SK-N-SH (cell line): ENCODE results near the gene AACS. TPM values are rescaled to one million over a fixed set of nuclear protein-coding genes. Genes with fewer than 3 reads are reported as not detected.

Experiments
- CTCF ChIA-PET: fragments of 300-600, 350-600 bp; formaldehyde crosslinking; extraction: SDS; loops from one replicate; lab custom pipeline; 2021; lab: Yijun Ruan, JAX
- POLR2A ChIA-PET: fragments of 350-600 bp; sonication (Branson Sonifier 250); formaldehyde crosslinking; extraction: SDS; loops from one replicate; lab custom pipeline; 2020; ENCODE audit warnings: antibody characterized with exemption, inconsistent platforms; lab: Yijun Ruan, JAX
- DNase-seq: peaks from one replicate; pipeline ENCODE4 v3.0.0; 2012
- H2AFZ ChIP-seq: fragments of 200-600 bp; sonication (generic); 2 replicates; pipeline ENCODE4 v1.8.1; 2016; ENCODE audit warnings: antibody characterized with exemption, mild to moderate bottlenecking, low read depth
- H3F3A ChIP-seq: fragments of 200-600 bp; sonication (generic); replicated peaks from 2 replicates; pipeline ENCODE3; 2016; ENCODE audit warnings: antibody characterized with exemption, mild to moderate bottlenecking; ENCODE audit not compliant: insufficient read depth
- H3K27ac ChIP-seq, 2 experiments: fragments of 200-500 bp in 1 of 2; fragments of 200-600 bp in 1 of 2; sonication (Bioruptor generic) in 1 of 2; sonication (generic), shearing (Covaris generic) in 1 of 2; 2 replicates each; pipeline versions ENCODE4 v1.5.1 to v1.6.1; 2014 to 2016; ENCODE audit warnings: low read depth in 2 of 2, inconsistent platforms in 1 of 2, low read length in 1 of 2, mild to moderate bottlenecking in 1 of 2, mixed read lengths in 1 of 2
- H3K27me3 ChIP-seq: fragments of 200-600 bp; sonication (generic), shearing (Covaris generic); 2 replicates; pipeline ENCODE4 v1.6.1; 2016; ENCODE audit warnings: mixed run types; ENCODE audit not compliant: insufficient read depth
- H3K36me3 ChIP-seq, 2 experiments: fragments of 200-500 bp in 1 of 2; fragments of 200-600 bp in 1 of 2; sonication (Bioruptor generic) in 1 of 2; sonication (generic) in 1 of 2; replicated peaks in 1 of 2; 2 replicates each; pipeline versions ENCODE3 to v1.5.1; 2014 to 2016; ENCODE audit warnings: low read length in 1 of 2, mild to moderate bottlenecking in 1 of 2; ENCODE audit not compliant: insufficient read depth in 2 of 2, control insufficient read depth in 1 of 2
- H3K4me1 ChIP-seq, 2 experiments: fragments of 200-500 bp in 1 of 2; fragments of 200-600 bp in 1 of 2; sonication (Bioruptor generic) in 1 of 2; sonication (generic), shearing (Covaris generic) in 1 of 2; 2 replicates each; pipeline versions ENCODE4 v1.5.1 to v1.6.1; 2014 to 2016; ENCODE audit warnings: low read depth in 1 of 2, low read length in 1 of 2, mixed run types in 1 of 2; ENCODE audit not compliant: insufficient read depth in 2 of 2, control insufficient read depth in 1 of 2
- H3K4me2 ChIP-seq: fragments of 200-600 bp; sonication (generic), shearing (Covaris generic); 2 replicates; pipeline ENCODE4 v1.6.1; 2017; ENCODE audit warnings: mixed run types
- H3K4me3 ChIP-seq, 2 experiments: fragments of 200-500 bp in 1 of 2; fragments of 200-600 bp in 1 of 2; sonication (Bioruptor generic) in 1 of 2; sonication (generic), shearing (Covaris generic) in 1 of 2; 2 replicates each; pipeline versions ENCODE4 v1.5.1 to v1.8.1; 2014 to 2016; ENCODE audit warnings: low read depth in 2 of 2, inconsistent platforms in 1 of 2, low read length in 1 of 2, mild to moderate bottlenecking in 1 of 2, mixed read lengths in 1 of 2, moderate library complexity in 1 of 2
- H3K79me2 ChIP-seq: fragments of 200-600 bp; sonication (generic); 2 replicates; pipeline ENCODE4 v1.8.1; 2017; ENCODE audit warnings: mild to moderate bottlenecking; ENCODE audit not compliant: insufficient read depth
- H3K9ac ChIP-seq: fragments of 200-600 bp; sonication (generic); 2 replicates; pipeline ENCODE4 v1.6.1; 2017; ENCODE audit warnings: mixed run types
- H3K9me2 ChIP-seq: fragments of 200-600 bp; sonication (generic); 2 replicates; pipeline ENCODE4 v1.6.1; 2017; ENCODE audit warnings: mixed run types
- H3K9me3 ChIP-seq: fragments of 200-600 bp; sonication (generic); 2 replicates; pipeline ENCODE4 v1.6.1; 2017; ENCODE audit warnings: mixed run types, mild to moderate bottlenecking, moderate library complexity
- H4K20me1 ChIP-seq: fragments of 200-600 bp; sonication (generic); 2 replicates; pipeline ENCODE4 v1.6.1; 2017; ENCODE audit warnings: mild to moderate bottlenecking, mixed run types; ENCODE audit not compliant: insufficient read depth
- CHD2 ChIP-seq: fragments of 150-350 bp; IDR thresholded peaks from 2 replicates; pipeline ENCODE4 v1.6.1; 2018; ENCODE audit warnings: low read length; ENCODE audit not compliant: partially characterized antibody
- CTCF ChIP-seq: fragments of 200-600 bp; sonication (generic); IDR thresholded peaks from 2 replicates; pipeline ENCODE4 v1.6.1; 2017; ENCODE audit warnings: antibody characterized with exemption, mild to moderate bottlenecking, moderate library complexity
- FOXJ3 ChIP-seq: sonication (generic); formaldehyde crosslinking; IDR thresholded peaks from 2 replicates; pipeline ENCODE4 v1.5.1; 2020; ENCODE audit warnings: mild to moderate bottlenecking, missing genetic modification reagents
- FOXM1 ChIP-seq: IDR thresholded peaks from 2 replicates; pipeline ENCODE4 v1.4.0; 2012; ENCODE audit warnings: low read depth, mild to moderate bottlenecking
- IRF3 ChIP-seq: fragments of 150-350 bp; IDR thresholded peaks from 2 replicates; pipeline ENCODE4 v1.6.1; 2016; ENCODE audit warnings: mild to moderate bottlenecking, low read depth, low read length
- NRF1 ChIP-seq: IDR thresholded peaks from 2 replicates; pipeline ENCODE4 v1.6.1; 2012; ENCODE audit warnings: low read depth, mild to moderate bottlenecking, low read length
- SIN3A ChIP-seq: IDR thresholded peaks from 2 replicates; pipeline ENCODE4 v1.6.1; 2012; ENCODE audit warnings: low read depth, mild to moderate bottlenecking, low read length, moderate library complexity, borderline replicate concordance
- TCF12 ChIP-seq: IDR thresholded peaks from 2 replicates; pipeline ENCODE4 v1.4.0; 2012
- USF1 ChIP-seq: IDR thresholded peaks from 2 replicates; pipeline ENCODE4 v1.4.0; 2012; ENCODE audit warnings: low read depth, borderline replicate concordance
- USF2 ChIP-seq: fragments of 150-350 bp; IDR thresholded peaks from 2 replicates; pipeline ENCODE4 v1.6.1; 2017; ENCODE audit warnings: antibody characterized with exemption, low read length, low read depth, borderline replicate concordance
- YY1 ChIP-seq: IDR thresholded peaks from 2 replicates; pipeline ENCODE4 v1.4.0; 2012; ENCODE audit warnings: low read depth, mild to moderate bottlenecking
- WGBS: methylation state at CpG from one replicate; pipeline ENCODE4 v1.1.6; 2017; ENCODE audit warnings: low lambda C conversion rate; 5-methylcytosine and 5-hydroxymethylcytosine counted together
- polyA plus RNA-seq, 3 experiments: library from polyadenylated mRNA; depleted of rRNA; stranded (reverse); fragments of >200 nt; gene quantifications; 2 replicates each; pipeline ENCODE4 v1.2.3, GENCODE V29; 2012

The AACS gene
- polyA plus RNA-seq, 1 of the 3 experiments (the other 2 are of a cell fraction) = 17.3 TPM

GRCh38 chr12:125157177-125157576 lies 91.9 kb downstream of the AACS start:
- WGBS = 47% methylated on average over 3 of the region's 3 CpGs

More at GRCh38 chr12:125157177-125157576, 91.9 kb downstream of the AACS start:
- no peak overlapping the region for H3K9ac ChIP-seq
- no peaks in the 10 kb centered on the region for H3K27me3 ChIP-seq
- no peaks in the 10 kb centered on the region for H3K79me2 ChIP-seq
- no peak overlapping the region for H3K4me3 ChIP-seq
- H3K4me2 ChIP-seq = no peak overlapping the region
- no peaks in the 10 kb centered on the region for H3F3A ChIP-seq
- no peaks in the 10 kb centered on the region for H3K9me3 ChIP-seq
- no peaks in the 10 kb centered on the region for H4K20me1 ChIP-seq
- H3K36me3 ChIP-seq = no peaks in the 10 kb centered on the region
- H3K27ac ChIP-seq = no peak overlapping the region
- H3K9me2 ChIP-seq = no peaks in the 10 kb centered on the region
- TF ChIP-seq YY1 (no peak), FOXJ3 (CRISPR knock-in tag) (no peak), FOXM1 (no peak), SIN3A (no peak), NRF1 (no peak), CTCF (no peak), IRF3 (no peak), USF1 (no peak), USF2 (no peak), CHD2 (no peak), TCF12 (no peak)
- POLR2A ChIA-PET = no interaction called here
- CTCF ChIA-PET = interaction anchor here (0.6 kb wide), 1 partner anchor 9 kb away, joined by 3 read pairs; no protein-coding TSS in a partner anchor
- H2AFZ ChIP-seq = no peak overlapping the region
- DNase-seq = no peak
- no peaks in the 10 kb centered on the region for H3K4me1 ChIP-seq
